GM10266 (cell line): Measurements from ENCODE around the gene SLC9A7.

ENCODE experiments used
- DNase-seq: peaks from one replicate; pipeline ENCODE4 v3.0.0; 2012; ENCODE audit errors: extremely low spot score
- CTCF ChIP-seq: IDR thresholded peaks from 2 replicates; pipeline ENCODE4 v1.5.1; 2012; ENCODE audit warnings: mild to moderate bottlenecking, low read depth; ENCODE audit not compliant: control insufficient read depth, insufficient read depth; ENCODE audit errors: missing control alignments

SLC9A7 gene

GRCh38 chrX:46758956-46759644 is at the start of gene SLC9A7:
Gene SLC9A7 (minus strand): TSS chrX:46759118. CDS start chrX:46759029, 89 bp downstream.
- DNase-seq = peak; percentile 75
- peak; percentile 86 for TF ChIP-seq CTCF

- DNase-seq = no peak
- TF ChIP-seq CTCF = no peak
Observed at GRCh38 chrX:46805270-46805669, 46.4 kb upstream of the SLC9A7 start.

GRCh38 chrX:46803140-46803539 is 44.2 kb upstream of the SLC9A7 start:
- no peak for DNase-seq
- peak; percentile 21 for TF ChIP-seq CTCF

GRCh38 chrX:46796574-46797191 is 37.8 kb upstream of the SLC9A7 start:
- peak; percentile 33 for DNase-seq
- peak; percentile 67 for TF ChIP-seq CTCF

GRCh38 chrX:46793386-46794143 is 34.6 kb upstream of the SLC9A7 start:
- no peak for DNase-seq
- TF ChIP-seq CTCF = no peak

- no peak for TF ChIP-seq CTCF
- no peak for DNase-seq
Observed at GRCh38 chrX:46792810-46793188, 33.9 kb upstream of the SLC9A7 start.
